Upper lobe of right lung (tissue), 1 donor: ENCODE results near the gene CCL7. TPM values are rescaled to one million over a fixed set of nuclear protein-coding genes. Genes with fewer than 3 reads are reported as not detected.

Source experiments
- ATAC-seq: fragments of 200-7000 bp; cut with Tn5 transposase; one replicate; pipeline ENCODE4 v1.9.1; 2020; ENCODE audit warnings: mild to moderate bottlenecking, moderate library complexity
- DNase-seq: peaks from one replicate; pipeline ENCODE4 v3.0.0-alpha.2; 2020
- H3K27ac ChIP-seq: fragments of 200-600 bp; one replicate; pipeline ENCODE4 v1.8.0; 2022
- H3K27me3 ChIP-seq: fragments of 200-600 bp; one replicate; pipeline ENCODE4 v1.8.0; 2022; ENCODE audit warnings: mild to moderate bottlenecking
- H3K36me3 ChIP-seq: fragments of 200-600 bp; one replicate; pipeline ENCODE4 v1.8.0; 2022
- H3K4me1 ChIP-seq: fragments of 200-600 bp; one replicate; pipeline ENCODE4 v1.8.0; 2022
- H3K4me3 ChIP-seq: fragments of 200-600 bp; one replicate; pipeline ENCODE4 v1.8.0; 2022; ENCODE audit warnings: mild to moderate bottlenecking
- H3K9me3 ChIP-seq: fragments of 200-600 bp; one replicate; pipeline ENCODE4 v1.8.0; 2022
- CTCF ChIP-seq: fragments of 200-600 bp; IDR thresholded peaks from one replicate; pipeline ENCODE4 v1.8.0; 2022; ENCODE audit warnings: antibody characterized with exemption
- intact Hi-C: fragments of 100-400 bp; cut with DNase I; formaldehyde crosslinking; loops from one replicate; pipeline ENCODE4 v1.11.0; 2022
- total RNA-seq: library from RNA; stranded (reverse); fragmentation: NEBNext Ultra II Directional; extraction: Animal tissue kit (Norgen Biotek cat#: 25700); gene quantifications from one replicate; pipeline ENCODE4 v1.2.1, GENCODE V29; 2021
- donor health status: DM: no; HTN: yes; CAD: no; lungs with severe emphysema.

Gene CCL7
- total RNA-seq, 1 donor from 2014 or later = not detected

GRCh38 chr17:34299956-34300577, 30.0 kb downstream of the CCL7 start:
- TF ChIP-seq CTCF = no peak
- ATAC-seq (no peak), DNase-seq (no peak)
- H3K27ac ChIP-seq = no peak overlapping the region
- intact Hi-C loops = loop anchor here (10.0 kb wide), 1 partner anchor 95 kb away; no protein-coding TSS in a partner anchor
- H3K36me3 ChIP-seq = no peaks in the 10 kb centered on the region
- H3K9me3 ChIP-seq = no peaks in the 10 kb centered on the region
- H3K4me1 ChIP-seq = peaks cover 6% of the 10 kb centered on the region
- H3K27me3 ChIP-seq = no peaks in the 10 kb centered on the region
- no peak overlapping the region for H3K4me3 ChIP-seq

DNA sequence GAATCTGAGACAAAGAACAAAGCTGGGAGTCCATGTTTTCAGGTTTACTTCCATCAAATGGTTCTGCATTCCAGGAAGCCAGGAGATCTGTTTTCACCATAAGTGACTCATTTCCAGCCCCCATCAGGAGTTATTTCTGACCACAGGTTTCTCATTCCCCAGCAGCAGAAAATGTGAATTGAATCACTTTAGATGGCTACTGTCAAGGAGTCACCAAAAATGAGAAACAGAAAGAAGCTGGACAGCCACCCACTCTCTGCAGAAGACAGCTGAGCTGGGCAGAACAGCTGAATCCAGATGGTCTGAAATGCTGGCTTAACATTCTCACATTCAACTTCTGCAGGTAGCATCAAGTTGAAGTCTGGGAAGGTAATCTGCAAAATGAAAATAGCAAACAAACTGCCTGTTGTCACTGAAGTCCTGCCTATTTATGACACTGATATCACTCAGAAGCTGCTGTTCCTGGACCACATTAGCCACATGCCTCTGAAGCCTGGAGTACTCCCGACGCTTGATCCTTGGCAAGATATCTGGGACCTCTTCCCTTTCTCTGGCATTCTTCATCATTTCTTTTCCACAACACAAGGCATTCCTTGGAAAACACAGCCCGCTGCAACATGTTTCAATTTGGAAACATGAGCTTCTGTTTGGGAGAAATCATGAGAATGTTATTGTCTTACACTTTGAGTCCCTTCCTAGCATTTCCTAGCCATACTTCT, 30.8 kb downstream of the CCL7 start:
- DNase-seq (no peak), ATAC-seq (no peak)
- Histone ChIP-seq H3K27ac (no peak overlapping the region), H3K4me1 (peaks cover 6% of the 10 kb centered on the region), H3K4me3 (no peak overlapping the region), H3K9me3 (no peaks in the 10 kb centered on the region), H3K36me3 (no peaks in the 10 kb centered on the region), H3K27me3 (no peaks in the 10 kb centered on the region)
- TF ChIP-seq CTCF = no peak
- intact Hi-C loops = loop anchor here (10.0 kb wide), 1 partner anchor 96 kb away; no protein-coding TSS in a partner anchor

GRCh38 chr17:34301986-34302385, 32.0 kb downstream of the CCL7 start:
- no peak overlapping the region for H3K27ac ChIP-seq
- no peaks in the 10 kb centered on the region for H3K36me3 ChIP-seq
- ATAC-seq (no peak), DNase-seq (no peak)
- H3K27me3 ChIP-seq = no peaks in the 10 kb centered on the region
- H3K9me3 ChIP-seq = no peaks in the 10 kb centered on the region
- peaks cover 16% of the 10 kb centered on the region for H3K4me1 ChIP-seq
- intact Hi-C loops = loop anchor here (10.0 kb wide), 1 partner anchor 97 kb away; no protein-coding TSS in a partner anchor
- TF ChIP-seq CTCF = no peak
- no peak overlapping the region for H3K4me3 ChIP-seq

DNA sequence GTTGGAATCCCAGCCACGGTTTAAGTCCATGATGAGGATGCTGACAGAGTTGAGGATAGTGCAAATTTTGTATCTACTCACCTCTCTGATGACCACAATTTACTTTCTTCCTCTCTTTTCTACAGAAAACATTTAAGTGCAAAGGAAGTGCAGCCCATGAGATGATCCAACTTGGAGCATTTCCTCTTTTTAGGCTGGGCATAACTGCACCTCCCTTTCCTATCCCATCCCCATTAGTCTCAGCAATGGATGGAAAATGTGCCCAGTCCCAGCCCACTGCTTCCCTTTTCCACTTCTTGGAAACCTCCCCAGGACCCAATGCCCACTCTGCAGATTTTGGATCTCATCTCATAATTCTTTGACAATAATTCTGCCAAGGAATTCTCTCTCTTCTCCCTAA, 32.6 kb downstream of the CCL7 start:
- Histone ChIP-seq H3K36me3 (no peaks in the 10 kb centered on the region), H3K4me3 (no peak overlapping the region), H3K9me3 (no peaks in the 10 kb centered on the region), H3K27ac (no peak overlapping the region), H3K27me3 (no peaks in the 10 kb centered on the region), H3K4me1 (peaks cover 22% of the 10 kb centered on the region)
- no peak for TF ChIP-seq CTCF
- no peak for DNase-seq
- no peak for ATAC-seq
- intact Hi-C loops = loop anchor here (10.0 kb wide), 1 partner anchor 98 kb away; no protein-coding TSS in a partner anchor

- ATAC-seq (no peak), DNase-seq (no peak)
- TF ChIP-seq CTCF = no peak
- Histone ChIP-seq H3K27me3 (no peaks in the 10 kb centered on the region), H3K36me3 (no peaks in the 10 kb centered on the region), H3K4me1 (peaks cover 24% of the 10 kb centered on the region), H3K27ac (no peak overlapping the region), H3K4me3 (no peak overlapping the region), H3K9me3 (no peaks in the 10 kb centered on the region)
- intact Hi-C loops = loop anchor here (10.0 kb wide), 1 partner anchor 99 kb away; no protein-coding TSS in a partner anchor
These were observed 33.6 kb downstream of the CCL7 start for GRCh38 chr17:34303606-34304005.
